Effector memory CD4-positive, alpha-beta T cell (primary cell): Measurements from ENCODE around the gene ZNF85.
"Not testable (repeated sequence)": the region's sequence is repeated elsewhere in the genome, so short reads cannot be mapped to it uniquely, and the experiment has no call there.

ENCODE experiments used
- DNase-seq, 3 donors: peaks; one replicate each; pipeline ENCODE4 v3.0.0-alpha.2; 2020
- H3K27ac ChIP-seq: 2 replicates; pipeline ENCODE4 v1.7.0; 2013; ENCODE audit warnings: mild to moderate bottlenecking, low read length, moderate library complexity; ENCODE audit not compliant: insufficient read depth, poor library complexity, severe bottlenecking
- H3K27me3 ChIP-seq: replicated peaks from 2 replicates; pipeline ENCODE4 v1.7.0; 2013; ENCODE audit warnings: mild to moderate bottlenecking, low read length; ENCODE audit not compliant: insufficient read depth, control insufficient read depth, poor library complexity, severe bottlenecking
- H3K36me3 ChIP-seq: 2 replicates; pipeline ENCODE4 v1.7.0; 2013; ENCODE audit warnings: mild to moderate bottlenecking, low read length, moderate library complexity; ENCODE audit not compliant: control insufficient read depth, insufficient read depth
- H3K4me1 ChIP-seq: 2 replicates; pipeline ENCODE4 v1.7.0; 2013; ENCODE audit warnings: low read length, mild to moderate bottlenecking; ENCODE audit not compliant: control insufficient read depth, insufficient read depth, poor library complexity, severe bottlenecking
- H3K4me3 ChIP-seq: 2 replicates; pipeline ENCODE4 v1.7.0; 2013; ENCODE audit warnings: low read length, low read depth, mild to moderate bottlenecking; ENCODE audit not compliant: insufficient read depth, poor library complexity, severe bottlenecking
- H3K9me3 ChIP-seq: 2 replicates; pipeline ENCODE4 v1.7.0; 2013; ENCODE audit warnings: mild to moderate bottlenecking, low read length, moderate library complexity; ENCODE audit not compliant: control insufficient read depth

The ZNF85 gene

DNA sequence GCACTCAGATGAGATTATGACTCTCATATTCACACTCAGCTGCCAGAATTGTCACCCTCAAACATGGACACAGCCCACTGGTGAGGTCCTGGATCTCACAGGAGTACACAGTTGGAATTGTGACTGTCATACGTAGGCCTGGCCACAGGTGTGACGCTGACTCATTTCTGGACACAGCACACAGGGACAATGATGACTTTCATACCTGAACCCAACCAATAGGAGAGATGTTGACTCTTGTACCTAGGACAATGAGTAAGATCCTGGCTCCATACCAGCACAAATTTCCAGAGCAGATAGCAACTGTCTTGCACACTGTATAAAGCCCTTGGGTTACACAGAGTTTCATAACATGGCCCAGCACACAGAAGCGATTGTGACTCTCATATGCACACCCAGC lies 46.4 kb downstream of the ZNF85 start:
- Histone ChIP-seq H3K27me3 (no peaks in the 10 kb centered on the region), H3K4me1 (no peaks in the 10 kb centered on the region), H3K4me3 (no peak overlapping the region), H3K36me3 (no peaks in the 10 kb centered on the region), H3K27ac (no peak overlapping the region), H3K9me3 (no peaks in the 10 kb centered on the region)
- DNase-seq = no peak

DNA sequence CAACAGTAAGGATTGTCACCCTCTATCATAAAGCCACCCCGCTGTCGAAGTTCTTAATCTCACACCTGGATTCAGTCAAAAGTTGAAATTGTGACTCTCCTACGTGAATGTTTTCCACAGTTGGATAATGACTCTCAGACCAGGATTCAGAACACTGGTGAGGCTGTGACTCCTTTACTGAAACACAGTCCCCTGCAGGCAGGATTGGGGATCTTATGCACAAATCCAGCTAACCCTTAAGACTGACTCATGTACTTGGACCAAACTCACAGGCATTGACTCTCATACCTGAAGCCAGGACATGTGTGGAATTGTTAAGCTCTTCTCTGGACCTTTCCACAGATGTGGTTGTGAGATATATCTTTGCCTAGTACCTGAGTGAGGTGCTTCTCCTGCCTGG lies 46.8 kb downstream of the ZNF85 start:
- DNase-seq = no peak
- no peaks in the 10 kb centered on the region for H3K36me3 ChIP-seq
- no peaks in the 10 kb centered on the region for H3K9me3 ChIP-seq
- no peak overlapping the region for H3K4me3 ChIP-seq
- no peaks in the 10 kb centered on the region for H3K4me1 ChIP-seq
- H3K27me3 ChIP-seq = no peaks in the 10 kb centered on the region
- no peak overlapping the region for H3K27ac ChIP-seq

DNA sequence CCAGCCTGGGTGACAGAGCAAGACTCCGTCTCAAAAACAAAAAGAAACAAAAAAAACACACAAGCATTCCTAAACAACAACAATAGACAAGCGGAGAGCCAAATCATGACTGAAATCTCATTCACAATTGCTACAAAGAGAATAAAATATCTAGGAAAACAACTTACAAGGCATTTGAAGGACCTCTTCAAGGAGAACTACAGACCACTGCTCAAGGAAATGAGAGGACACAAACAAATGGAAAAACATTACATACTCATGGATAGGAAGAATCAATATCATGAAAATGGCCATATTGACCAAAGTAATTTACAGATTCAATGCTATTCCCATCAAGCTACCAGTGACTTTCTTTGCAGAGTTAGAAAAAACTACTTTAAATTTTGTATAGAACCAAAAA lies 69.7 kb downstream of the ZNF85 start:
- not testable (repeated sequence) for H3K4me1 ChIP-seq, H3K36me3 ChIP-seq, DNase-seq, H3K27me3 ChIP-seq, H3K4me3 ChIP-seq, H3K9me3 ChIP-seq, H3K27ac ChIP-seq

DNA sequence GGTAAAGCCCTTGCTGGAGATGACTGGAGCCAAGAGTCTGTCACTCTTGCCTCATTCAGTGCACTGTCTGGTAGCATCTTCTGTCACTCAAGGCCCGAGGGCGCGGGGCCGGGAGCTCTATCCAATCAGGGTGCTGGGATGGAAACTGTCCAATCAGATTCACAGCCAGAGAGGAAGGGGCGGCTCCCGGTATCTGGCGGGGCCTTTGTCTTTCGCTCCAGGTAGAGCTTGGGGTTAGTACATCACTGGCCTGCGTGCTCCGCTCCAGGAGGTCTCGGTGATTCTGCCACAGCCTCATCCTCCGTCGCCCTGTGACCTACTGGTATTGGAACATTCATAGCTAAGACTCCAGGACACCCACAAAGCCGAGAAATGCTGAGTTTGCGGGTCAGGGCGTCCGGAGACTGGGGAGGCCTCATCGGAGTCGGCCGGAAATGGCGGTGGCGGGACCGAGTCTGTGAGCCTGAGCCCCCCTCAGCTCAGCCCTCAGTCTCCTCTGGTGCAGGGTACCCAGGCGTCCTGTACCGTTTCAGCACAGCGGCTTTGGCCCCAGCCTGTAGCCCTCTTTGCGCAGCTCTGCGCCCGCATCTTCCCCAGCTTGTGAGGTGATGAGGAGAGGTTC lies 76.8 kb downstream of the ZNF85 start:
- Histone ChIP-seq H3K27ac (no peak overlapping the region), H3K9me3 (no peaks in the 10 kb centered on the region), H3K27me3 (no peaks in the 10 kb centered on the region), H3K4me1 (no peaks in the 10 kb centered on the region), H3K36me3 (no peaks in the 10 kb centered on the region), H3K4me3 (peak overlapping the region; percentile 60)
- DNase-seq = peak; percentile 69 to 82 (median 82)
